HuH-7 (cell line): ENCODE measurements around the gene NCL.
"Not testable (repeated sequence)": the region's sequence is repeated elsewhere in the genome, so short reads cannot be mapped to it uniquely, and the experiment has no call there.

Source experiments
- DNase-seq: peaks from one replicate; pipeline ENCODE4 v3.0.0; 2011; ENCODE audit warnings: low spot score

The NCL gene

GRCh38 chr2:231467613-231468530, 3.6 kb upstream of the NCL start:
- no peak for DNase-seq

GRCh38 chr2:231467016-231467545, 2.8 kb upstream of the NCL start:
- DNase-seq, result no peak

GRCh38 chr2:231464576-231465540, 574 bp upstream of the NCL start:
- peak; percentile 96 for DNase-seq

DNA sequence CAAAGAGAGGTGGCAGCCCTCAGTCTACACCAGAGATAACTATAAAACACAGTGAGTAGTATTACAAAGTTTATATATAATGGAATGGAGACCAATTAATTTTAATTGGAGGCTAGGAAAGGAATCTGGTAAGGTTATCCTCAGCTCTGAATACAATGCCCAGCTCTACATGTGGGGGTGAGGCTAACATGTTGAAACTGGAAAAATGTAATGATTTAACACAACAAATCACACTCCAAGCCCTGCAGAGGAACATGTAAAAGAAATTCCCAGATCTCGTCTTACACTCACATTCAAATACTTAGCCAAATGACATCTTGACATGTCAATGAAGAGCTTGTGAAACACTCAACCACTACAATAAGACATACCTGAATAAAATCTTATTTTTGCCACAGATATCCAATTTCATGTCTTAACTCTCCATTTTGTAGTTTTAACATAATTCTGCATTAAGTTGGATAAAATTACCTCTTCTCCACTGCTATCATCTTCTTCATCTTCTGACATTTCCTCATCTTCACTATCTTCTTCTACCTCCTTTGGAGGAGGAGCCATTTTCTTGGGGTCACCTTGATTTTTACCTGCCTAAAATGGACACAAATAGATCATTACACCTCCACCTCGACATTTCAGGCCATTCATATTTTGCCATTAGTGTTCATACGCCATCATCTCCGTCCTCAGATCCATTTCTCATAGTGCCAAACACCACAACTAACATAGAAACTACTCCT, 1.4 kb downstream of the NCL start:
- no peak for DNase-seq

DNA sequence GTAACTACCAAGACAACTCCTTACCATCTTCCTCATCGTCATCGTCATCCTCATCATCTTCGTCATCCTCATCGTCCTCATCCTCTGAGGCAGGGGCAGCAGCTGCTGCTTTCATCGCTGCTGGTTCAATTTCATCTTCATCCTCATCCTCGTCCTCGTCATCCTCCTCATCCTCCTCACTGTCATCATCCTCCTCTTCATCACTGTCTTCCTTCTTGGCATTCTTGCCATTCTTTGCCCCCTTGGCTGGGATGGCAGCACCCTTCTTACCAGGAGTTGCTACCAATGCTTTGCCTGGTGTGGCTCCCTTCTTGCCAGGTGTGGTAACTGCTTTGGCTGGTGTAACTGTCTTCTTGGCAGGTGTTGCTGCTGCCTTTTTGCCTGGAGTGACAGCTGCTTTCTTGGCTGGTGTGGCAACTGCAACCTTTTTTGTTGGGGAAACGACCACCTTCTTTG, 2.7 kb downstream of the NCL start:
- DNase-seq, result no peak

GRCh38 chr2:231460841-231461240, 3.4 kb downstream of the NCL start:
- not testable (repeated sequence) for DNase-seq

- DNase-seq, result no peak
Measured at GRCh38 chr2:231460073-231460835, 4.0 kb downstream of the NCL start.

DNA sequence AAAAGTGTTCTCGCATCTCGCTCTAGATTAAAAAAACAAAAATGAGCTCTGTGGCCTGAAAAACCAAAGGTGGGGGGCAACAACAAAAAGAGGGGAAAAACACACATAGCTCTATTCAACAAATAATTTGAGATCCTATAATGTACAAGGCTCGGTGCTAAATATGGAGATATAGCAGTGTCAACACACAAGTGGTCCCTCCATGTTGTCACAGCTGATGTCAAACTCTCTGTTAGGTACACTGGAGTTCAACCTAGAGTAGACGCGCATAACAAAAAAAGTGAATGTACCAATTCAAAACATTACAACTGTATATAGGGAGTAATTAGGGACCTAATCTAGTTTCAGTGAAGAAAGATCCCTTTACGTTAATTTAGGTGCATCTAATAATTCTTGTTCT, 5.9 kb downstream of the NCL start:
- DNase-seq, result no peak

GRCh38 chr2:231457101-231457500, 7.2 kb downstream of the NCL start:
- DNase-seq, result no peak

DNA sequence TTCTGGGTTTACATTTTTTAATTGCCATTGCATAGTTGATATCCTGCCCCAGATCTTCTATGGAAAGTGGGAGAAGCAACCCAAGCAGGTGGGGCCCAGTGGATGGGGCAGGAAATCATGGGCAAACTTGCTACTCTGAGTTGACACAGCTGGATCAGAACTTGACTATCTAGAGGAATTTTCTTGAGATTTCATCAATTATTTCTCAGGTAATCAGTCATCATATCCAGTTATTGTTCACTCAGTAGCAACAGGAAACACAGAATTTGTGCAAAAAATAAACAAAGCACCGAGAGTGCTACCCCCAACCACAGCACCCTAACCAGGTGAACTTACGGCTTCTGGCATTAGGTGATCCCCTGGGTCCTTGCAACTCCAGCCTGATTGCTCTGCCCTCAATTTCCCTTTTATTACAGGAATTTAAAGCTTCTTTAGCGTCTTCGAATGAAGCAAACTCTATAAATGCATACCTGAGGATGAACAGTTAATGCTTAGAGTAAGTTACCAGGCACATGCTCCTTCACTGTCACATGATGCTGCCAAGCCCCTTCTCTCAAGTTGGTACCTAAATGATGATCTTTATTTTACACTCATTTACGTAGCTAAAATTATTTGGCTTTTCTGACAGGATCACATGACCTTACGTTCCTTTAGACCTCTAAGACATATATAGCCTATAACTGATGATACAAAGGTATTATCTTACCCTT, 7.8 kb downstream of the NCL start:
- no peak for DNase-seq

DNA sequence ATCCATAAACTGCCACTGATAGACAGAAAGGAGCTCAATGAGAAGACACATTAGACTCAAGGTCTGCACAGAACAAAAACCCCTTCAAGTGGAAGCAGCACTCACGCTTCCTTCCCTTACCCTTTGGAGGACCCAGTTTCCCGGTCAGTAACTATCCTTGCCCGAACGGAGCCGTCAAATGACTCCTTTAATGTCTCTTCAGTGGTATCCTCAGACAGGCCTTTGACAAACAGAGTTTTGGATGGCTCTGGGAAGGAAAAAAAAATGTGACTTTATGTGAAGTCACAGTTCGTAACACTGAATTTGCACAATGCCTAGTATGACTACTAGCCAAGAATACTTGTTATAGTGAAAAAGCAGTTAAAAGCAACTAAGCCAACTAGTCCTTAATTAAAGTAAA, 8.4 kb downstream of the NCL start:
- no peak for DNase-seq

GRCh38 chr2:231455222-231455621, 9.1 kb downstream of the NCL start:
- DNase-seq, result no peak

DNA sequence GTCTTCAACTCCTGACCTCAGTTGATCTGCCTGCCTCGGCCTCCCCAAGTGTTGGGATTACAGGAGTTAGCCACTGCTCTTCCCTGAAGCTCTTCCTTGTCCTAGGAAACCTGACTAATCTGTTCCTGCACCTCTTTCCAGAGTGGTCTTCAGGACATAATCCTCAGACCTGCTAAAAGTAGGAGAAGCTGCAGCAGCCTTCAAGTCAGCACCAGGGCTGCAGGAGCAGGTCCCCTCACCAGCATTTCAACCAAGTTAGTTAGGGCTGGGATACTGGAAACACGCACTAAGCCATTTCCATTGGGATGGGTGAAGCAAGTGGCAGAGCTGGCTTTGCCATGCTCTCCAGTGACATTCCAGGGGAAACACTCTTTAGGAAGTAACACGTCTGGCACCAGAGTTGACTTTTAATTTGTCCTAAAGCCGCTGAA, 9.9 kb downstream of the NCL start:
- DNase-seq, result no peak

GRCh38 chr2:231452799-231453508, 11.3 kb downstream of the NCL start:
- no peak for DNase-seq

GRCh38 chr2:231450548-231450989, 13.7 kb downstream of the NCL start:
- no peak for DNase-seq

DNA sequence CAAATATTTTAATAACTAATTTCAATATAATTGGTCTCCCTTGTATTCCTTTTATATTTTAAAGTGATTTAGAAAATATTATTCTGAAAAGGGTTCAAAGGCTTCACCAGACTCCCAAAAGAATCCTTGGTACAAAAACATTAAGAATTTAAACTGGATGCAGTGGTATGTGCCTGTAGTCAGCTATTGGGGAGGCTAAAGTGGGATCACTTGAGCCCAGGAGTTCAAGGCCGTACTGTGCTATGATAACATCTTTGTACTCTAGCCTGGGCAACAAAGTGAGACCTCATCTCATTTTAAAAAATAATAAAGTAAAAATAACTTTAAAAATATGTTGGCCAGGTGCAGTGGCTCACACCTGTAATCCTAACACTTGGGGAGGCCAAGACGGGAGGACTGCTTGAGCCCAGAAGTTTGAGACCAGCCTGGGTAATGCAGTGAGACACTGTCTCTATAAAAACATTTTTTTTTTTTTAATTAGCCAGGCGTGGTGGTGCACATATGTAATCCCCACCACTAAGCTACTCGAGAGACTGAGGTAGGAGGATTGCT, 14.7 kb downstream of the NCL start:
- no peak for DNase-seq

DNA sequence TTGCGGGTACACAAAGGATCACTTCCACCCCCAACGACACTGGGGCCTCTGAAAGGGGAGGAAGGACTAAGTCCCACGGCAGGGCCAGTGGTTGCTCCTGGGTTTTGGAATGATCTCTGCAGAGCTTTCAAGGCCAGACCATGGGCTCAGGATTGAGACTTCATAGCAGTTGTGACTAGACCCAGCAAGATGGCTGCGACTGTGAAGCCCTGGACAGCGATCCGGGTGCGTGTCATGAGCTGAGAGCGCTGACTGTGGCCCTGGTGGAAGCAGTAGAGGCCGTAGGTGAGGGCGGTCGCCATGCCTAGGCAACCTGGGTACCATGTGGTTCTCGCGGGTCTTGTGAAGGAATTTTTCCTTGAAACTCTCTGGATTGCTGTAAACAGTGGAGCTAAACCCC, 27.3 kb downstream of the NCL start:
- no peak for DNase-seq

DNA sequence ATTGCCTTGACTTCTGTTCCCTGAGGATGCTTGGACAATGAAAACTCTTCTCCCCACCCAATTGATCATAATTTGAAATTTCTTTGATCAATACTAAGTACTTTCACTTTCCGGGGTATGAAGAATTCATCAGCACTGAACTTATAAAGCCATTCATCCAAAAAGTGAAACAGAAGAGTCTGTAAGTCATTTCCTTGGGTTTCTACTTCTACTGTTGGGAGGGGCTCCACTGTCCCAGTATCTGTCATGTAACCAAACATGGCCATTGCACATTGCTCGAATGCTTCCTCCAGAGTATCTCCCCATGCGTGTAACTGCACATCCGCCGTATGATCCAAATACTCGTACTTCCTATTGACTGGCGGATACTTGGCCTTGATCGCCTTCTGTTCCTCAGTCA, 30.3 kb downstream of the NCL start:
- DNase-seq, result no peak

- DNase-seq, result no peak
Measured at GRCh38 chr2:231431606-231432005, 32.7 kb downstream of the NCL start.
